Hepatocyte (in vitro differentiated cells): ENCODE data around the gene ECHDC3.

Experiments used
- EZH2 ChIP-seq: fragments of 200-600 bp; sonication (generic); IDR thresholded peaks from 2 replicates; pipeline ENCODE4 v1.6.1; 2016; ENCODE audit warnings: antibody characterized with exemption, mild to moderate bottlenecking, borderline replicate concordance
- EZH2phosphoT487 ChIP-seq: fragments of 200-600 bp; sonication (generic); IDR thresholded peaks from one replicate; pipeline ENCODE4 v1.6.1; 2018; ENCODE audit warnings: antibody characterized with exemption, mild to moderate bottlenecking, low read depth, moderate library complexity; ENCODE audit not compliant: unreplicated experiment, severe bottlenecking
- TF ChIP-seq, protein P1 (sequence below): fragments of 200-600 bp; sonication (generic); IDR thresholded peaks from 2 replicates; pipeline ENCODE4 v1.5.1; 2016; ENCODE audit warnings: antibody characterized with exemption, mild to moderate bottlenecking; ENCODE audit not compliant: poor library complexity

- TF ChIP-seq EZH2: no peak
- TF ChIP-seq, protein P1, sequence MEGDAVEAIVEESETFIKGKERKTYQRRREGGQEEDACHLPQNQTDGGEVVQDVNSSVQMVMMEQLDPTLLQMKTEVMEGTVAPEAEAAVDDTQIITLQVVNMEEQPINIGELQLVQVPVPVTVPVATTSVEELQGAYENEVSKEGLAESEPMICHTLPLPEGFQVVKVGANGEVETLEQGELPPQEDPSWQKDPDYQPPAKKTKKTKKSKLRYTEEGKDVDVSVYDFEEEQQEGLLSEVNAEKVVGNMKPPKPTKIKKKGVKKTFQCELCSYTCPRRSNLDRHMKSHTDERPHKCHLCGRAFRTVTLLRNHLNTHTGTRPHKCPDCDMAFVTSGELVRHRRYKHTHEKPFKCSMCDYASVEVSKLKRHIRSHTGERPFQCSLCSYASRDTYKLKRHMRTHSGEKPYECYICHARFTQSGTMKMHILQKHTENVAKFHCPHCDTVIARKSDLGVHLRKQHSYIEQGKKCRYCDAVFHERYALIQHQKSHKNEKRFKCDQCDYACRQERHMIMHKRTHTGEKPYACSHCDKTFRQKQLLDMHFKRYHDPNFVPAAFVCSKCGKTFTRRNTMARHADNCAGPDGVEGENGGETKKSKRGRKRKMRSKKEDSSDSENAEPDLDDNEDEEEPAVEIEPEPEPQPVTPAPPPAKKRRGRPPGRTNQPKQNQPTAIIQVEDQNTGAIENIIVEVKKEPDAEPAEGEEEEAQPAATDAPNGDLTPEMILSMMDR: no peak
- TF ChIP-seq EZH2phosphoT487: no peak
Observed at GRCh38 chr10:11742009-11742778, at the start of gene ECHDC3.
